Measurements from ENCODE around the gene USP32.

- TF ChIP-seq PPARA (CRISPR knock-in tag; IDR thresholded peaks at IDR 0.05; ENCODE audit: borderline replicate concordance), result no peak
- TF ChIP-seq ZFP3 (CRISPR knock-in tag; IDR thresholded peaks at IDR 0.05), result no peak
- TF ChIP-seq CREB5 (CRISPR knock-in tag; IDR thresholded peaks at IDR 0.05; ENCODE audit: low read depth), result no peak
- no peak for TF ChIP-seq RARB (CRISPR knock-in tag; IDR thresholded peaks at IDR 0.05)
These were observed 228.7 kb downstream of the USP32 start for GRCh38 chr17:60163108-60163784.
